HFF-Myc (cell line): ENCODE data around the gene CNTROB.

Experiments
- DNase-seq: peaks from one replicate; pipeline ENCODE4 v3.0.0-alpha.2; 2011; ENCODE audit warnings: low read depth; ENCODE audit errors: extremely low read depth
- H3K4me3 ChIP-seq: replicated peaks from 2 replicates; pipeline ENCODE4 v1.5.1; 2011; ENCODE audit warnings: low read depth, mild to moderate bottlenecking, control low read depth, low read length
- TF ChIP-seq, protein P1 (sequence below): IDR thresholded peaks from 2 replicates; pipeline ENCODE4 v1.5.1; 2012; ENCODE audit warnings: mild to moderate bottlenecking, low read depth, low read length, control low read depth; ENCODE audit errors: missing control alignments

Gene CNTROB

GRCh38 chr17:7893187-7893880 is 38.7 kb upstream of the CNTROB start:
- no peak for DNase-seq
- TF ChIP-seq, protein P1, sequence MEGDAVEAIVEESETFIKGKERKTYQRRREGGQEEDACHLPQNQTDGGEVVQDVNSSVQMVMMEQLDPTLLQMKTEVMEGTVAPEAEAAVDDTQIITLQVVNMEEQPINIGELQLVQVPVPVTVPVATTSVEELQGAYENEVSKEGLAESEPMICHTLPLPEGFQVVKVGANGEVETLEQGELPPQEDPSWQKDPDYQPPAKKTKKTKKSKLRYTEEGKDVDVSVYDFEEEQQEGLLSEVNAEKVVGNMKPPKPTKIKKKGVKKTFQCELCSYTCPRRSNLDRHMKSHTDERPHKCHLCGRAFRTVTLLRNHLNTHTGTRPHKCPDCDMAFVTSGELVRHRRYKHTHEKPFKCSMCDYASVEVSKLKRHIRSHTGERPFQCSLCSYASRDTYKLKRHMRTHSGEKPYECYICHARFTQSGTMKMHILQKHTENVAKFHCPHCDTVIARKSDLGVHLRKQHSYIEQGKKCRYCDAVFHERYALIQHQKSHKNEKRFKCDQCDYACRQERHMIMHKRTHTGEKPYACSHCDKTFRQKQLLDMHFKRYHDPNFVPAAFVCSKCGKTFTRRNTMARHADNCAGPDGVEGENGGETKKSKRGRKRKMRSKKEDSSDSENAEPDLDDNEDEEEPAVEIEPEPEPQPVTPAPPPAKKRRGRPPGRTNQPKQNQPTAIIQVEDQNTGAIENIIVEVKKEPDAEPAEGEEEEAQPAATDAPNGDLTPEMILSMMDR = no peak
- H3K4me3 ChIP-seq = no peak overlapping the region

- no peak overlapping the region for H3K4me3 ChIP-seq
- DNase-seq = no peak
- TF ChIP-seq, protein P1 = no peak
Observed at GRCh38 chr17:7894226-7894625, 37.8 kb upstream of the CNTROB start.

- no peak overlapping the region for H3K4me3 ChIP-seq
- DNase-seq = no peak
- TF ChIP-seq, protein P1 = no peak
Observed at GRCh38 chr17:7894866-7895265, 37.1 kb upstream of the CNTROB start.

DNA sequence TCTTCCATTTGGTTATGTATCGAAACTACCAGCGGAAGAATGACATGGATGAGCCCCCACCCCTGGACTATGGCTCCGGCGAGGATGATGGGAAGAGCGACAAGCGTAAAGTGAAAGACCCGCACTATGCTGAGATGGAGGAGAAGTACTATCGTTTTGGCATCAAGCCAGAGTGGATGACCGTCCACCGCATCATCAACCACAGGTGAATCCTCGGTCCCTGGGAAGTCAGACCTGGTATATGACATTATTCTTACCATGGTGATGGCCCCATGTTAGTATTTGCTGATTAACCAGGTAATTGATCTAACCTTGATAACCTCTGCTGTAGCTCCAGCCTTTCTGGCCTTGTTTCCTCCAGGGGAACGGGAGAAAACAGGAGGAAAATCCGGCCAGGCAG is 34.9 kb upstream of the CNTROB start:
- H3K4me3 ChIP-seq = no peak overlapping the region
- DNase-seq = no peak
- TF ChIP-seq, protein P1 = no peak

- TF ChIP-seq, protein P1 = peak; percentile 38
- DNase-seq = no peak
- H3K4me3 ChIP-seq = no peak overlapping the region
Observed at GRCh38 chr17:7897773-7898172, 34.2 kb upstream of the CNTROB start.

- DNase-seq = no peak
- TF ChIP-seq, protein P1 = no peak
- H3K4me3 ChIP-seq = no peak overlapping the region
Observed at GRCh38 chr17:7903154-7904103, 28.6 kb upstream of the CNTROB start.
